A549 (cell line): Measurements from ENCODE around the gene DSG3. TPM values are rescaled to one million over a fixed set of nuclear protein-coding genes. Genes with fewer than 3 reads are reported as not detected.

Experiments
- ATAC-seq, 2 experiments: fragments of 200-7000 bp in 1 of 2; fragments of >200 bp in 1 of 2; cut with Nextera tagmentation in 1 of 2; cut with Tn5 transposase in 1 of 2; 3 replicates each; pipeline versions ENCODE4 v1.8.0 to v1.9.1; 2018 to 2020; ENCODE audit warnings: mild to moderate bottlenecking in 1 of 2, moderate library complexity in 1 of 2
- CTCF ChIA-PET: fragments of 300-600 bp; sonication (Branson Sonifier 250); formaldehyde crosslinking; extraction: SDS; loops from one replicate; lab custom pipeline; 2021; ENCODE audit warnings: antibody characterized with exemption, inconsistent platforms; lab: Yijun Ruan, JAX
- POLR2A ChIA-PET: fragments of 350-600 bp; formaldehyde crosslinking; extraction: SDS; loops from one replicate; lab custom pipeline; 2021; ENCODE audit warnings: antibody characterized with exemption, inconsistent platforms; lab: Yijun Ruan, JAX
- DNase-seq, 2 experiments: peaks; one replicate each; pipeline versions ENCODE4 v3.0.0 to v3.0.0-alpha.2; 2011 to 2016; ENCODE audit warnings: low read depth in 1 of 2, low spot score in 1 of 2
- FAIRE-seq: peaks from 2 replicates; lab custom pipeline; 2011; peaks lifted over from hg19 to GRCh38; lab: Jason Lieb, UNC
- H3K27ac ChIP-seq, 2 experiments: fragments of >200 bp; sonication (Bioruptor Twin); formaldehyde crosslinking; 3 replicates each; pipeline ENCODE4 v1.5.1; 2016 to 2017
- H3K4me1 ChIP-seq: fragments of >200 bp; sonication (Bioruptor Twin); formaldehyde crosslinking; 3 replicates; pipeline ENCODE4 v1.6.1; 2016
- H3K4me2 ChIP-seq: fragments of >200 bp; sonication (Bioruptor Twin); formaldehyde crosslinking; 3 replicates; pipeline ENCODE4 v1.6.1; 2016
- H3K4me3 ChIP-seq: fragments of >200 bp; sonication (Bioruptor Twin); formaldehyde crosslinking; 3 replicates; pipeline ENCODE4 v1.5.1; 2016
- H3K9me3 ChIP-seq: fragments of >200 bp; sonication (Bioruptor Twin); formaldehyde crosslinking; 3 replicates; pipeline ENCODE4 v1.6.1; 2016
- BHLHE40 ChIP-seq: IDR thresholded peaks from 2 replicates; pipeline ENCODE4 v1.6.1; 2012; ENCODE audit warnings: low read depth, low read length, inconsistent platforms
- CHD4 ChIP-seq: fragments of 200-600 bp; sonication (generic); IDR thresholded peaks from 2 replicates; pipeline ENCODE4 v1.6.1; 2016; ENCODE audit warnings: antibody characterized with exemption, mild to moderate bottlenecking, borderline replicate concordance
- EHMT2 ChIP-seq: fragments of 200-600 bp; sonication (generic); IDR thresholded peaks from 2 replicates; pipeline ENCODE4 v1.6.1; 2016; ENCODE audit warnings: antibody characterized with exemption, low read depth, mild to moderate bottlenecking, moderate library complexity
- JUNB ChIP-seq: fragments of >200 bp; sonication (Bioruptor Twin); formaldehyde crosslinking; IDR thresholded peaks from 2 replicates; pipeline ENCODE4 v1.6.1; 2016
- KDM1A ChIP-seq: fragments of 200-600 bp; sonication (generic); IDR thresholded peaks from 2 replicates; pipeline ENCODE4 v1.6.1; 2016; ENCODE audit warnings: low read depth, mild to moderate bottlenecking
- KDM5A ChIP-seq: fragments of 200-600 bp; sonication (generic); IDR thresholded peaks from 2 replicates; pipeline ENCODE4 v1.6.1; 2016; ENCODE audit warnings: antibody characterized with exemption, mild to moderate bottlenecking
- MAFK ChIP-seq: fragments of 450-650 bp; IDR thresholded peaks from 2 replicates; pipeline ENCODE4 v1.6.1; 2014; ENCODE audit not compliant: partially characterized antibody
- PHF8 ChIP-seq: fragments of 200-600 bp; sonication (generic); IDR thresholded peaks from 2 replicates; pipeline ENCODE4 v1.6.1; 2016; ENCODE audit warnings: low read depth, mild to moderate bottlenecking, antibody characterized with exemption, moderate library complexity, borderline replicate concordance
- POLR2AphosphoS2 ChIP-seq: conservative IDR thresholded peaks from 2 replicates; pipeline ENCODE4 v1.6.1; 2012; ENCODE audit warnings: low read length, improper control_type of control experiment, inconsistent platforms
- SMC3 ChIP-seq: fragments of >200 bp; sonication (Bioruptor Twin); formaldehyde crosslinking; IDR thresholded peaks from 3 replicates; pipeline ENCODE4 v1.6.1; 2018; ENCODE audit warnings: inconsistent platforms
- TFCP2L1 ChIP-seq: fragments of 250-450 bp; sonication (Bioruptor Pico); IDR thresholded peaks from 2 replicates; pipeline ENCODE4 v1.5.0; 2021; ENCODE audit warnings: mild to moderate bottlenecking
- TP53 ChIP-seq: fragments of 250-450 bp; sonication (Bioruptor Pico); IDR thresholded peaks from 2 replicates; pipeline ENCODE4 v1.5.0; 2021; ENCODE audit warnings: mild to moderate bottlenecking, moderate library complexity
- ZFP36 ChIP-seq: fragments of 450-650 bp; IDR thresholded peaks from 2 replicates; pipeline ENCODE4 v1.6.1; 2014; ENCODE audit warnings: borderline replicate concordance; ENCODE audit not compliant: partially characterized antibody
- WGBS: methylation state at CpG from one replicate; pipeline ENCODE4 v1.1.6; 2017; ENCODE audit errors: missing lambda C conversion rate; 5-methylcytosine and 5-hydroxymethylcytosine counted together
- polyA plus RNA-seq, 4 experiments: library from polyadenylated mRNA; depleted of rRNA in 3 of 4; stranded (reverse); fragments of >200 nt; fragmentation: RNase III in 1 of 4; extraction: RNeasy Plus Mini Kit Qiagen cat#74134 plus additional on column Dnase treatment in 1 of 4; gene quantifications; 2 replicates in 3 of 4; 3 replicates in 1 of 4; pipeline ENCODE4 v1.2.3, GENCODE V29; 2011 to 2017
- TF ChIP-seq, protein P1 (sequence below): fragments of >200 bp; sonication (Bioruptor Twin); formaldehyde crosslinking; IDR thresholded peaks from 3 replicates; pipeline ENCODE4 v1.5.1; 2016
- TF ChIP-seq, protein P2 (sequence below): fragments of 200-600 bp; sonication (generic); IDR thresholded peaks from 2 replicates; pipeline ENCODE4 v1.6.1; 2016; ENCODE audit warnings: antibody characterized with exemption, mild to moderate bottlenecking, moderate library complexity
- TF ChIP-seq, protein P3 (sequence below): fragments of 250-450 bp; sonication (Bioruptor Pico); IDR thresholded peaks from 2 replicates; pipeline ENCODE4 v1.5.0; 2020; ENCODE audit warnings: low read depth, mild to moderate bottlenecking, moderate library complexity
- TF ChIP-seq, protein P4 (sequence below): IDR thresholded peaks from 2 replicates; pipeline ENCODE4 v1.6.1; 2012
- TF ChIP-seq, protein P5 (sequence below): IDR thresholded peaks from 2 replicates; pipeline ENCODE4 v1.6.1; 2012
- TF ChIP-seq, protein P6 (sequence below): fragments of 250-450 bp; sonication (Bioruptor Pico); IDR thresholded peaks from 2 replicates; pipeline ENCODE4 v1.5.0; 2021; ENCODE audit warnings: mild to moderate bottlenecking, moderate library complexity, borderline replicate concordance

DSG3 gene
- polyA plus RNA-seq, 2 of the 4 experiments (the other 2 are of a cell fraction): 0.01 to 0.03 TPM

DNA sequence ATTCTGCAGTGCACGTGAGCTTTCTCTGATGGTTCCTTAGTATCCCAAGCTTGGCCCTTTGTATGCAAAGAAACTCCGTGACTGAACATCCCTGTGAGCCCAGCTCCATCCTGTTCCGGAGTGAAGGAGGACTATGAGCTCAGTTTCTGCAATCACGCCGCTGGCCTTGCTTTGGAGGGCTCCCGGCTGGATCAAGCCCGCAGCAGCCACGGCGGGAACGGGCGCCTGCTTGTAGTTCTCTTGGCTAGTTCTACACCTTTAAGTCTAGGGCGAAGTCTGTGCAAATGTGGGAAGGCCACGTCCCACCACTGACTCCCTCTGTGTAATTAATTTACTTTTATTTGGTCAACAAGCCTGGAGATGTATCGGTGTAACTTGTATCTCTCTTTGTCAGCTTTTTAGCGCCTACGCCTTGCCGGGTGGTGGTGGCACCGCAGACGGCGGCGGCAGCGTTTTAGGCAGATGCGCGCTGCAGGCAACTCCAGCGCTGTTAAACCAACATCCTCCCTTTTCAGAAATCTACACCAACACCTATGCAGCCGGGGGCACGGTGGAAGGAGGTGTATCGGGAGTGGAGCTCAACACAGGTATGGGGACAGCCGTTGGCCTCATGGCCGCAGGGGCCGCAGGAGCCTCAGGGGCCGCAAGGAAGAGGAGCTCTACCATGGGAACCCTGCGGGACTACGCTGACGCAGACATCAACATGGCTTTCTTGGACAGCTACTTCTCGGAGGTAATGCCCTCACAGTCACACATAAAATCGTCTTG, 36.6 kb upstream of the DSG3 start (continued):
- TF ChIP-seq, protein P1, sequence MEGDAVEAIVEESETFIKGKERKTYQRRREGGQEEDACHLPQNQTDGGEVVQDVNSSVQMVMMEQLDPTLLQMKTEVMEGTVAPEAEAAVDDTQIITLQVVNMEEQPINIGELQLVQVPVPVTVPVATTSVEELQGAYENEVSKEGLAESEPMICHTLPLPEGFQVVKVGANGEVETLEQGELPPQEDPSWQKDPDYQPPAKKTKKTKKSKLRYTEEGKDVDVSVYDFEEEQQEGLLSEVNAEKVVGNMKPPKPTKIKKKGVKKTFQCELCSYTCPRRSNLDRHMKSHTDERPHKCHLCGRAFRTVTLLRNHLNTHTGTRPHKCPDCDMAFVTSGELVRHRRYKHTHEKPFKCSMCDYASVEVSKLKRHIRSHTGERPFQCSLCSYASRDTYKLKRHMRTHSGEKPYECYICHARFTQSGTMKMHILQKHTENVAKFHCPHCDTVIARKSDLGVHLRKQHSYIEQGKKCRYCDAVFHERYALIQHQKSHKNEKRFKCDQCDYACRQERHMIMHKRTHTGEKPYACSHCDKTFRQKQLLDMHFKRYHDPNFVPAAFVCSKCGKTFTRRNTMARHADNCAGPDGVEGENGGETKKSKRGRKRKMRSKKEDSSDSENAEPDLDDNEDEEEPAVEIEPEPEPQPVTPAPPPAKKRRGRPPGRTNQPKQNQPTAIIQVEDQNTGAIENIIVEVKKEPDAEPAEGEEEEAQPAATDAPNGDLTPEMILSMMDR: no peak
- TF ChIP-seq, protein P2, sequence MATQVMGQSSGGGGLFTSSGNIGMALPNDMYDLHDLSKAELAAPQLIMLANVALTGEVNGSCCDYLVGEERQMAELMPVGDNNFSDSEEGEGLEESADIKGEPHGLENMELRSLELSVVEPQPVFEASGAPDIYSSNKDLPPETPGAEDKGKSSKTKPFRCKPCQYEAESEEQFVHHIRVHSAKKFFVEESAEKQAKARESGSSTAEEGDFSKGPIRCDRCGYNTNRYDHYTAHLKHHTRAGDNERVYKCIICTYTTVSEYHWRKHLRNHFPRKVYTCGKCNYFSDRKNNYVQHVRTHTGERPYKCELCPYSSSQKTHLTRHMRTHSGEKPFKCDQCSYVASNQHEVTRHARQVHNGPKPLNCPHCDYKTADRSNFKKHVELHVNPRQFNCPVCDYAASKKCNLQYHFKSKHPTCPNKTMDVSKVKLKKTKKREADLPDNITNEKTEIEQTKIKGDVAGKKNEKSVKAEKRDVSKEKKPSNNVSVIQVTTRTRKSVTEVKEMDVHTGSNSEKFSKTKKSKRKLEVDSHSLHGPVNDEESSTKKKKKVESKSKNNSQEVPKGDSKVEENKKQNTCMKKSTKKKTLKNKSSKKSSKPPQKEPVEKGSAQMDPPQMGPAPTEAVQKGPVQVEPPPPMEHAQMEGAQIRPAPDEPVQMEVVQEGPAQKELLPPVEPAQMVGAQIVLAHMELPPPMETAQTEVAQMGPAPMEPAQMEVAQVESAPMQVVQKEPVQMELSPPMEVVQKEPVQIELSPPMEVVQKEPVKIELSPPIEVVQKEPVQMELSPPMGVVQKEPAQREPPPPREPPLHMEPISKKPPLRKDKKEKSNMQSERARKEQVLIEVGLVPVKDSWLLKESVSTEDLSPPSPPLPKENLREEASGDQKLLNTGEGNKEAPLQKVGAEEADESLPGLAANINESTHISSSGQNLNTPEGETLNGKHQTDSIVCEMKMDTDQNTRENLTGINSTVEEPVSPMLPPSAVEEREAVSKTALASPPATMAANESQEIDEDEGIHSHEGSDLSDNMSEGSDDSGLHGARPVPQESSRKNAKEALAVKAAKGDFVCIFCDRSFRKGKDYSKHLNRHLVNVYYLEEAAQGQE: no peak

DNA sequence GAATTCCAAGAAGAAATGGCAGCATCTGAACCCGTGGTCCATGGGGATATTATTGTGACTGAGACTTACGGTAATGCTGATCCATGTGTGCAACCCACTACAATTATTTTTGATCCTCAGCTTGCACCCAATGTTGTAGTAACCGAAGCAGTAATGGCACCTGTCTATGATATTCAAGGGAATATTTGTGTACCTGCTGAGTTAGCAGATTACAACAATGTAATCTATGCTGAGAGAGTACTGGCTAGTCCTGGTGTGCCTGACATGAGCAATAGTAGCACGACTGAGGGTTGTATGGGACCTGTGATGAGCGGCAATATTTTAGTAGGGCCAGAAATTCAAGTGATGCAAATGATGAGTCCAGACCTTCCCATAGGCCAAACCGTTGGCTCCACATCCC, 34.4 kb upstream of the DSG3 start:
- Histone ChIP-seq H3K4me1 (no peaks in the 10 kb centered on the region), H3K27ac (no peak overlapping the region), H3K4me3 (no peak overlapping the region), H3K9me3 (no peaks in the 10 kb centered on the region), H3K4me2 (no peak overlapping the region)
- ChIA-PET CTCF (interaction anchor here (1.2 kb wide), 1 partner anchor 11 kb away, joined by 3 read pairs; no protein-coding TSS in a partner anchor), POLR2A (no interaction called here)
- TF ChIP-seq CHD4: no peak
- TF ChIP-seq KDM1A: no peak
- TF ChIP-seq MAFK: peak; percentile 54
- TF ChIP-seq, protein P3, sequence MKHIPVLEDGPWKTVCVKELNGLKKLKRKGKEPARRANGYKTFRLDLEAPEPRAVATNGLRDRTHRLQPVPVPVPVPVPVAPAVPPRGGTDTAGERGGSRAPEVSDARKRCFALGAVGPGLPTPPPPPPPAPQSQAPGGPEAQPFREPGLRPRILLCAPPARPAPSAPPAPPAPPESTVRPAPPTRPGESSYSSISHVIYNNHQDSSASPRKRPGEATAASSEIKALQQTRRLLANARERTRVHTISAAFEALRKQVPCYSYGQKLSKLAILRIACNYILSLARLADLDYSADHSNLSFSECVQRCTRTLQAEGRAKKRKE (CRISPR knock-in tag): no peak
- WGBS: 73% methylated on average over 6 of the region's 6 CpGs
- FAIRE-seq (no peak), DNase-seq (no peak), ATAC-seq (no peak)

DNA sequence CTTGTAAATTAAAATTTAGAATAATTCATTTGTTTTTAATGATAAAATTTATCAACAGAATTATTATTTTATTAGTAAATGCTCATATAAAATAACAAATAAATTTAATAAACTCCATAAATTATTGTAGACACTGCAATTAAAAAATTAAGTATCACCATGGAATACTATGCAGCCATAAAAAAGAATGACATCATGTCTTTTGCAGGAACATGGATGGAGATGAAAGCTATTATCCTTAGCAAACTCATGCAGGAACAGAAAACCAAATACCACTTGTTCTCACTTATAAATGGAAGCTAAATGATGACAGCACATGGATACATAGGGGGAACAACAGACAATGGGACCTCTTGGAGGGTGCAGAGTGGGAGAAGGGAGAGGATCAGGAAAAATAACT, 29.7 kb upstream of the DSG3 start:
- TF ChIP-seq ZFP36 (no peak), BHLHE40 (no peak), KDM5A (no peak), JUNB (no peak), TP53 (CRISPR knock-in tag) (no peak), TFCP2L1 (CRISPR knock-in tag) (no peak), SMC3 (no peak), EHMT2 (no peak), POLR2AphosphoS2 (no peak), PHF8 (no peak)
- TF ChIP-seq, protein P4, sequence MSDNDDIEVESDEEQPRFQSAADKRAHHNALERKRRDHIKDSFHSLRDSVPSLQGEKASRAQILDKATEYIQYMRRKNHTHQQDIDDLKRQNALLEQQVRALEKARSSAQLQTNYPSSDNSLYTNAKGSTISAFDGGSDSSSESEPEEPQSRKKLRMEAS: no peak
- TF ChIP-seq, protein P5, sequence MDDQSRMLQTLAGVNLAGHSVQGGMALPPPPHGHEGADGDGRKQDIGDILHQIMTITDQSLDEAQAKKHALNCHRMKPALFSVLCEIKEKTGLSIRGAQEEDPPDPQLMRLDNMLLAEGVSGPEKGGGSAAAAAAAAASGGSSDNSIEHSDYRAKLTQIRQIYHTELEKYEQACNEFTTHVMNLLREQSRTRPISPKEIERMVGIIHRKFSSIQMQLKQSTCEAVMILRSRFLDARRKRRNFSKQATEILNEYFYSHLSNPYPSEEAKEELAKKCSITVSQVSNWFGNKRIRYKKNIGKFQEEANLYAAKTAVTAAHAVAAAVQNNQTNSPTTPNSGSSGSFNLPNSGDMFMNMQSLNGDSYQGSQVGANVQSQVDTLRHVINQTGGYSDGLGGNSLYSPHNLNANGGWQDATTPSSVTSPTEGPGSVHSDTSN: no peak
- TF ChIP-seq, protein P6, sequence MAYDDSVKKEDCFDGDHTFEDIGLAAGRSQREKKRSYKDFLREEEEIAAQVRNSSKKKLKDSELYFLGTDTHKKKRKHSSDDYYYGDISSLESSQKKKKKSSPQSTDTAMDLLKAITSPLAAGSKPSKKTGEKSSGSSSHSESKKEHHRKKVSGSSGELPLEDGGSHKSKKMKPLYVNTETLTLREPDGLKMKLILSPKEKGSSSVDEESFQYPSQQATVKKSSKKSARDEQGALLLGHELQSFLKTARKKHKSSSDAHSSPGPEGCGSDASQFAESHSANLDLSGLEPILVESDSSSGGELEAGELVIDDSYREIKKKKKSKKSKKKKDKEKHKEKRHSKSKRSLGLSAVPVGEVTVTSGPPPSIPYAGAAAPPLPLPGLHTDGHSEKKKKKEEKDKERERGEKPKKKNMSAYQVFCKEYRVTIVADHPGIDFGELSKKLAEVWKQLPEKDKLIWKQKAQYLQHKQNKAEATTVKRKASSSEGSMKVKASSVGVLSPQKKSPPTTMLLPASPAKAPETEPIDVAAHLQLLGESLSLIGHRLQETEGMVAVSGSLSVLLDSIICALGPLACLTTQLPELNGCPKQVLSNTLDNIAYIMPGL (CRISPR knock-in tag): no peak
- TF ChIP-seq, protein P1: no peak
- POLR2A ChIA-PET: no interaction called here
- no peak for FAIRE-seq

More for the DNA sequence above, 29.7 kb upstream of the DSG3 start:
- ATAC-seq (no peak), DNase-seq (no peak)
- no peak overlapping the region for H3K4me2 ChIP-seq
- no peak overlapping the region for H3K27ac ChIP-seq
- CTCF ChIA-PET: interaction anchor here (1.6 kb wide), 1 partner anchor 89 kb away, joined by 5 read pairs; no protein-coding TSS in a partner anchor
- no peaks in the 10 kb centered on the region for H3K9me3 ChIP-seq
- no peaks in the 10 kb centered on the region for H3K4me1 ChIP-seq
- H3K4me3 ChIP-seq: no peak overlapping the region
